ENCODE measurements around the gene PRR5. TPM values are rescaled to one million over a fixed set of nuclear protein-coding genes. Genes with fewer than 3 reads are reported as not detected.

The PRR5 gene
- polyA plus RNA-seq, 3 donors = 18.5 to 22.9 (median 22.2) TPM

- no peak for DNase-seq (ENCODE audit: low read depth in 3 of 3, low spot score in 2 of 3)
These were observed 8.7 kb downstream of the PRR5 start for GRCh38 chr22:44710474-44711240.

GRCh38 chr22:44711241-44711560 lies 9.2 kb downstream of the PRR5 start:
- no peak for DNase-seq (ENCODE audit: low read depth in 3 of 3, low spot score in 2 of 3)

GRCh38 chr22:44711690-44712555 lies 9.9 kb downstream of the PRR5 start:
- DNase-seq (ENCODE audit: low read depth in 3 of 3, low spot score in 2 of 3) = no peak

- DNase-seq (ENCODE audit: low read depth in 3 of 3, low spot score in 2 of 3) = no peak
These were observed 11.0 kb downstream of the PRR5 start for GRCh38 chr22:44712962-44713361.

GRCh38 chr22:44714703-44715350 lies 12.8 kb downstream of the PRR5 start:
- no peak for DNase-seq (ENCODE audit: low read depth in 3 of 3, low spot score in 2 of 3)

- no peak for DNase-seq (ENCODE audit: low read depth in 3 of 3, low spot score in 2 of 3)
These were observed 16.4 kb downstream of the PRR5 start for GRCh38 chr22:44718418-44718817.

GRCh38 chr22:44719586-44720368 lies 17.8 kb downstream of the PRR5 start:
- DNase-seq (ENCODE audit: low read depth in 3 of 3, low spot score in 2 of 3) = no peak

- DNase-seq (ENCODE audit: low read depth in 3 of 3, low spot score in 2 of 3) = no peak
These were observed 19.2 kb downstream of the PRR5 start for GRCh38 chr22:44721213-44721612.

- no peak for DNase-seq (ENCODE audit: low read depth in 3 of 3, low spot score in 2 of 3)
These were observed 20.6 kb downstream of the PRR5 start for GRCh38 chr22:44722611-44723010.

GRCh38 chr22:44723801-44724200 lies 21.8 kb downstream of the PRR5 start:
- no peak for DNase-seq (ENCODE audit: low read depth in 3 of 3, low spot score in 2 of 3)

- no peak for DNase-seq (ENCODE audit: low read depth in 3 of 3, low spot score in 2 of 3)
These were observed 22.4 kb downstream of the PRR5 start for GRCh38 chr22:44724416-44724815.

- DNase-seq (ENCODE audit: low read depth in 3 of 3, low spot score in 2 of 3) = no peak
These were observed 22.9 kb downstream of the PRR5 start for GRCh38 chr22:44724859-44725258.

GRCh38 chr22:44726439-44726838 lies 24.4 kb downstream of the PRR5 start:
- DNase-seq (ENCODE audit: low read depth in 3 of 3, low spot score in 2 of 3) = no peak

- DNase-seq (ENCODE audit: low read depth in 3 of 3, low spot score in 2 of 3) = no peak
These were observed 25.1 kb downstream of the PRR5 start for GRCh38 chr22:44727148-44727547.

GRCh38 chr22:44727709-44728108 lies 25.7 kb downstream of the PRR5 start:
- DNase-seq (ENCODE audit: low read depth in 3 of 3, low spot score in 2 of 3) = no peak

- DNase-seq (ENCODE audit: low read depth in 3 of 3, low spot score in 2 of 3) = no peak
These were observed 26.8 kb downstream of the PRR5 start for GRCh38 chr22:44728761-44729324.

GRCh38 chr22:44729391-44730021 lies 27.5 kb downstream of the PRR5 start:
- DNase-seq (ENCODE audit: low read depth in 3 of 3, low spot score in 2 of 3) = peak in 1 of 3 donors; percentile 56

GRCh38 chr22:44730022-44730393 lies 28.0 kb downstream of the PRR5 start:
- no peak for DNase-seq (ENCODE audit: low read depth in 3 of 3, low spot score in 2 of 3)

- no peak for DNase-seq (ENCODE audit: low read depth in 3 of 3, low spot score in 2 of 3)
These were observed 28.7 kb downstream of the PRR5 start for GRCh38 chr22:44730490-44731356.

Measured in right renal cortex interstitium (tissue), 3 donors.